Tibial nerve (tissue), 4 donors: Measurements from ENCODE around the gene RASA4.
"Not testable (repeated sequence)": the region's sequence is repeated elsewhere in the genome, so short reads cannot be mapped to it uniquely, and the experiment has no call there.

ENCODE experiments used
- CTCF ChIP-seq, 5 experiments: fragments of 200-600 bp in 3 of 5; fragments of 450-650 bp in 2 of 5; sonication (generic) in 3 of 5; IDR thresholded peaks; one replicate each; pipeline ENCODE4 v1.5.1; 2016 to 2019; ENCODE audit warnings: antibody characterized with exemption in 5 of 5, mild to moderate bottlenecking in 3 of 5, moderate library complexity in 2 of 5
- EP300 ChIP-seq, 2 donors: sonication (generic); formaldehyde crosslinking; IDR thresholded peaks; one replicate each; pipeline ENCODE4 v1.6.1; 2017; ENCODE audit warnings: antibody characterized with exemption in 2 of 2, mild to moderate bottlenecking in 1 of 2

DNA sequence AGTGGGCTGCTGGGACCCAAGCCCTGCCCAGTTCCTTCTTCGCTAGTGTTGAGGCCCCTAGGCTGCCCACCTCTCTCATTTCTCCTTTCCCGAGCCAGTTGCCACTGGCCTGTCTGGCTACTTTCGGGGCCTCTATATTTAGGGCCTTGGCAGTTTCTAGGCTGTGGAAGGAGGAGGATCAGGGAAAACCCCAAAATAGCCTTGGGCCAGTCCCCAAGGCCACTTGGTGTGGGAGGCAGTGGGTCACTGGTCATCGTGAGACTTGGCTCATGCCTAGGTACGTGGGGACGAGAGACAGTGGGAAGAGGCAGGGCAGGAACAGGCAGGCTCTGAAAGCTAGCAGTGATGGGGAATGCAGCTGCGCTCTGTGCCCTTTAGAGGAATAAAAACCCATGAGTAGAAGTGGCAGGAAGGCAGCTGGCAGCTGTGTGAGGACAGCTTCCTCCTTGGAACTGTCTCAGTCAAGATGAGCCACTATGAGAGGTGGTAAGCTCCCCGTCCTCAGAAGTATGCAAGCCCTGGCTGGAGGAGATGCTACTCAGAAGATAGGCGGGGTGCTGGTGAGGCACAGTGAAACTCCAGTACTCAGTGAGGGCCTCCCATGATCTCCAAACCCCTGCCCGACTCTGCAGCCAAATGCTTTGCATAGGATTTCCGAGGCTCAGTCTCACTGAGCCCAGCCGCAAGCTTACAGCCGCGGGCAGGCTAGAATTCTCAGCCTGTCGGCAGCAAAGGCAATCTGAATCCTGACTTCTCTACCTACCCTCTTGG lies 2.8 kb downstream of the RASA4 start:
- TF ChIP-seq CTCF, EP300 (IDR thresholded peaks at IDR 0.05): not testable (repeated sequence)
